Measurements from ENCODE around the gene ABHD2.

DNA sequence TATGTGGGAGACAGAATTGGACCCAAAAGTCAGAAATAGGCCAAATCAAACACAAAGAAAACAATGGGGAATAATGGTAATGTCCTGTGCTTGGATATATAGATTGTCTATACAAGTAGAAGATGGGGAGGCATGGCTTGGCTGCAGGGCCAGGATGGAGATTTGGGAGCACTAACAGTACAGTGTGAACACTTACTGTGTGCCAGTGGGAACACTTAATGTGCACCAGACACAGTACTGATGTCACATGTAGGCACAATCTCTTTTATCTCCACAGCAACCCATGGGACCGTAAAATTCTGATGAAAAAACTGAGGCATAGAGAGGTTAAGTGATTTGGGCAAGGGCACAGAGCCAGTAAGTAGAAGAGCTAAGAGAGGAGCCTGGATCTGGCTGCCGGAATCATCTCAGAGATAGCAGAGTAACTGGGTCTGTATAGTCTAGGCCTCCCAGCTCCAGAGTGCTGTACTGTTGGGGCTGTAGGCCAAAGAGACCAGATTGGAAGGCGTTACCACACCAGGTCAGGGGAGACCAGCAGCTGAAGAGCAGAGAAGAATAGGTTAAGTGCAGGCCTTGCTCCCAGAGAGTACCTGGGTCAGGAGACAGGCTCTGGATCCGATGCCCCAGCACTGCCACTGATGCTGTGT lies 69.8 kb downstream of the ABHD2 start:
- TF ChIP-seq, protein P1, sequence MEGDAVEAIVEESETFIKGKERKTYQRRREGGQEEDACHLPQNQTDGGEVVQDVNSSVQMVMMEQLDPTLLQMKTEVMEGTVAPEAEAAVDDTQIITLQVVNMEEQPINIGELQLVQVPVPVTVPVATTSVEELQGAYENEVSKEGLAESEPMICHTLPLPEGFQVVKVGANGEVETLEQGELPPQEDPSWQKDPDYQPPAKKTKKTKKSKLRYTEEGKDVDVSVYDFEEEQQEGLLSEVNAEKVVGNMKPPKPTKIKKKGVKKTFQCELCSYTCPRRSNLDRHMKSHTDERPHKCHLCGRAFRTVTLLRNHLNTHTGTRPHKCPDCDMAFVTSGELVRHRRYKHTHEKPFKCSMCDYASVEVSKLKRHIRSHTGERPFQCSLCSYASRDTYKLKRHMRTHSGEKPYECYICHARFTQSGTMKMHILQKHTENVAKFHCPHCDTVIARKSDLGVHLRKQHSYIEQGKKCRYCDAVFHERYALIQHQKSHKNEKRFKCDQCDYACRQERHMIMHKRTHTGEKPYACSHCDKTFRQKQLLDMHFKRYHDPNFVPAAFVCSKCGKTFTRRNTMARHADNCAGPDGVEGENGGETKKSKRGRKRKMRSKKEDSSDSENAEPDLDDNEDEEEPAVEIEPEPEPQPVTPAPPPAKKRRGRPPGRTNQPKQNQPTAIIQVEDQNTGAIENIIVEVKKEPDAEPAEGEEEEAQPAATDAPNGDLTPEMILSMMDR (IDR thresholded peaks at IDR 0.05), result no peak
- TF ChIP-seq ZFX (IDR thresholded peaks at IDR 0.05; ENCODE audit: borderline replicate concordance), result no peak

Measured in 22Rv1 (cell line).